Skin of body (tissue), 2 donors: ENCODE measurements around the gene HOXA5. TPM values are rescaled to one million over a fixed set of nuclear protein-coding genes. Genes with fewer than 3 reads are reported as not detected.

Source experiments
- DNase-seq: peaks from one replicate; lab custom pipeline; 2025; lab: John Stamatoyannopoulos, UW
- total RNA-seq: library from RNA; depleted of rRNA; stranded (reverse); fragments of >200 nt; gene quantifications from one replicate; pipeline ENCODE4 v1.2.3, GENCODE V29; 2014

The HOXA5 gene
- total RNA-seq, 1 donor from 2014 or later = 4.7 TPM

- no peak for DNase-seq
Observed at GRCh38 chr7:27137640-27138315, 5.7 kb downstream of the HOXA5 start.

GRCh38 chr7:27134392-27134791 is 9.1 kb downstream of the HOXA5 start:
- no peak for DNase-seq

- no peak for DNase-seq
Observed at GRCh38 chr7:27133409-27134231, 9.9 kb downstream of the HOXA5 start.

GRCh38 chr7:27132978-27133377 is 10.5 kb downstream of the HOXA5 start:
- no peak for DNase-seq

GRCh38 chr7:27132214-27132613 is 11.3 kb downstream of the HOXA5 start:
- DNase-seq = no peak

GRCh38 chr7:27131390-27131819 is 12.1 kb downstream of the HOXA5 start:
- DNase-seq = no peak

- DNase-seq = peak; percentile 83
Observed at GRCh38 chr7:27130540-27131389, 12.7 kb downstream of the HOXA5 start, which contains the start of gene HOXA4. Gene HOXA4, minus strand, starts transcription at chr7:27130757. Its CDS starts 24 bp downstream, at chr7:27130733.

GRCh38 chr7:27129729-27130539 is 13.5 kb downstream of the HOXA5 start:
- DNase-seq = no peak

GRCh38 chr7:27128776-27129728 is 14.4 kb downstream of the HOXA5 start:
- no peak for DNase-seq

GRCh38 chr7:27128034-27128433 is 15.4 kb downstream of the HOXA5 start:
- peak; percentile 52 for DNase-seq

GRCh38 chr7:27126596-27127327 is 16.7 kb downstream of the HOXA5 start:
- DNase-seq = no peak

- DNase-seq = no peak
Observed at GRCh38 chr7:27125986-27126394, 17.5 kb downstream of the HOXA5 start.

GRCh38 chr7:27124902-27125689 is 18.4 kb downstream of the HOXA5 start:
- DNase-seq = no peak

- DNase-seq = no peak
Observed at GRCh38 chr7:27124096-27124901, 19.2 kb downstream of the HOXA5 start.

GRCh38 chr7:27123477-27124053 is 19.9 kb downstream of the HOXA5 start:
- DNase-seq = no peak

- no peak for DNase-seq
Observed at GRCh38 chr7:27123007-27123476, 20.4 kb downstream of the HOXA5 start.
